ENCODE measurements around the gene CUEDC1.

DNA sequence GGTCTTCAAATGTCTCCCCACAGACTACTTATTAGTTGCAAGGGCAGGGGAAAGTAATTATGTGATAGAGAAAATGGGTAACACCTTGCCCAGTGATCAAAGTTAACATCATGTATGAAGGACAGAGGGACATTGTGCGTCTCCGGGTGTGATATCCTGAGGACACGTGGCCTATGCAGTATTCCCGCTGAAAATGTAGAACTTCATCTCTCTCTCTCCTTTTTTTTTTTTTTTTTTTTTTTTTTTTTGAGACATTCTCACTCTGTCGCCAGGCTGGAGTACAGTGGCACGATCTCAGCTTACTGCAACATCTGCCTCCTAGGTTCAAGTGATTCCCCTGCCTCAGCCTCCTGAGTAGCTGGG, 7.9 kb upstream of the CUEDC1 start:
- TF ChIP-seq, protein P1, sequence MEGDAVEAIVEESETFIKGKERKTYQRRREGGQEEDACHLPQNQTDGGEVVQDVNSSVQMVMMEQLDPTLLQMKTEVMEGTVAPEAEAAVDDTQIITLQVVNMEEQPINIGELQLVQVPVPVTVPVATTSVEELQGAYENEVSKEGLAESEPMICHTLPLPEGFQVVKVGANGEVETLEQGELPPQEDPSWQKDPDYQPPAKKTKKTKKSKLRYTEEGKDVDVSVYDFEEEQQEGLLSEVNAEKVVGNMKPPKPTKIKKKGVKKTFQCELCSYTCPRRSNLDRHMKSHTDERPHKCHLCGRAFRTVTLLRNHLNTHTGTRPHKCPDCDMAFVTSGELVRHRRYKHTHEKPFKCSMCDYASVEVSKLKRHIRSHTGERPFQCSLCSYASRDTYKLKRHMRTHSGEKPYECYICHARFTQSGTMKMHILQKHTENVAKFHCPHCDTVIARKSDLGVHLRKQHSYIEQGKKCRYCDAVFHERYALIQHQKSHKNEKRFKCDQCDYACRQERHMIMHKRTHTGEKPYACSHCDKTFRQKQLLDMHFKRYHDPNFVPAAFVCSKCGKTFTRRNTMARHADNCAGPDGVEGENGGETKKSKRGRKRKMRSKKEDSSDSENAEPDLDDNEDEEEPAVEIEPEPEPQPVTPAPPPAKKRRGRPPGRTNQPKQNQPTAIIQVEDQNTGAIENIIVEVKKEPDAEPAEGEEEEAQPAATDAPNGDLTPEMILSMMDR (IDR thresholded peaks at IDR 0.05; ENCODE audit: borderline replicate concordance, extremely low read depth, low read length, poor library complexity, severe bottlenecking) = no peak
- TF ChIP-seq EZH2 (IDR thresholded peaks at IDR 0.05; ENCODE audit: borderline replicate concordance, low read depth, low read length, severe bottlenecking) = no peak

All from DND-41 (cell line).